T-helper 1 cell (primary cell): ENCODE results near the gene CEMIP2.
"Not testable (repeated sequence)": the region's sequence is repeated elsewhere in the genome, so short reads cannot be mapped to it uniquely, and the experiment has no call there.

Experiments used
- DNase-seq, 5 donors: peaks; one replicate each; pipeline ENCODE4 v3.0.0-alpha.2; 2012 to 2020

The CEMIP2 gene

DNA sequence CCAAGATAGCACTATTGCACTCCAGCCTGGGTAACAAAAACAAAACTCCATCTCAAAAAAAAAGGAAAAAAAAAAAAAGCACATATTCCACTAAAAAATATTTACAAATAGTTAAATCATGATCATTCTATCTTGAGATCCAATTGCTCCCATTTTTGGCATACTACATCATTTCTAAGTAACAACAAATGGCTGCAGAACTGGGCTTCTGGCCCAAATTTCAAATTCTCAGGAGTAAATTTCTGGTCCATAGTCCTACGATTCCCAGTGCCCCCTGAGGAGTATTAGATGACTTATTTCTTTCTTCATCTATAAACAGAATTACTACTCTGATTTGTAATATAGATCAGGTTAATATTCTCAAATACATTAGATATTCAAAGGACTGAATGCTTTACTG is 62.1 kb downstream of the CEMIP2 start:
- DNase-seq = no peak

DNA sequence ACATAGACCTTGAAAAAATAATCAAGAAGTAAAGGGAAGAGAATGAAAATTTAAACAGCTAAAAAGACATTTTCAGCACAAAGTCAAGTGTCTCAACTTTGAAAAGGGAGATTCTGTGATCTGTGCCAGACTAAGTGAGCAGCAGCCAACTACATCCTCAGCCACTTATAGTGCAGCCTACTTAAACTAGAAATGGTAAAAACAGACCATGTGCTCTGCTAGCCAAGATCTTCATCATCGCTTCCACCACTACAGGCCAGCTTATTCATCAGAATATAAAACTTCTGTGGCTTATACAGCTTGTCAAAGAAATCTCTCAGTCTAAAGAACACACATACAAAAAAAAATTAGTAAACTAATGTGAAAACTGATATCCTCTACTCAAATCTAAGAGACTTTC is 63.5 kb downstream of the CEMIP2 start:
- no peak for DNase-seq

DNA sequence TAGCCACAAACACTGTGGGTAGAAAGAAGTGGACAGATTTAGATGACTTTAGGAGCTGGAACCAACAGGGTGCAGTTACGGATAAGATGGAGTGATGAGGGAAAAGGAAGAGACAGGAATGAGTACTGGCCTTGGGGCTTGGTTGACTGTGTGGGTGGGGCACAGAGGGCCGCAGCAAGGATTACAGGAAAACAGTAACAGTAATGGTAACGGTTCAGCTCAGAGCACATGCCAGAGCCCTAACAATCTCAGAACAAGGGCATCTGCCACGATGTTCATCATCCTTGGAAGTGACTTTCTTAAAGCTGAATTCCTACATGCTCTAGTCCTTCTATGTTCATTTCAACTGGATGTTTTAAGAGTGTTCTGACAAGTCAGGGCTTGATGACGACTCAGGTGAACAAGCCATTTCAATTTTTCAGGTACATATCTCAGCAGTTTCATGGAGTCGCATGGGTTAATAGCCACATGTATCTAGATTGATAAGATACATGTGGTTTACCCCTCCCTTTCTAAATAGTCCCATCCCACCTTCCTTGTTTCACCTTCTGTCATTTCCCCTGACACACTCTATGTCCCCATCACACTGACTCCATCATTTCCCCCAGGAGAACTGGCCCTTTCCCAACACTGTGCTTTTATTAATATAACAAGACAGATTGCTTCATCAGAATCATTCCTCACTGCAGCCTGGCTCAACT is 65.0 kb downstream of the CEMIP2 start:
- DNase-seq = no peak

DNA sequence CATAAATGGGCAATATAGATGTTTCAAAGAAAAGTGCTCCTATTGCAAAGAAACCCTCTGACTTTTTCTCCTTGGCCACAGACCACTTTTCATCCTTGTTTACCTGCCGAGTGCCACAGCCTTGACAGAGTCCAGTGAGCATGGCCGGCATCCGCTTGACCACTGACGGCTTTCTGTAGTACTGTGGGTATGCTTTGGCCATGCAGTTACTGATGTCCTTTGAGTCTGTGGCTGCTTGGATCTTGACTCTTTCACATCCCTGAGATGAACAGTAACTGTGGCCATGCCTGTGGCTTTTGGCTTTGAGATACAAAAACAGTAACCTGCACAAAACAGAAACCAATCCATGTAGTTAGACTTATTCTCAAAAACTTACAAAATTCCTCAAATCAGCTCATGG is 70.4 kb downstream of the CEMIP2 start:
- no peak for DNase-seq

DNA sequence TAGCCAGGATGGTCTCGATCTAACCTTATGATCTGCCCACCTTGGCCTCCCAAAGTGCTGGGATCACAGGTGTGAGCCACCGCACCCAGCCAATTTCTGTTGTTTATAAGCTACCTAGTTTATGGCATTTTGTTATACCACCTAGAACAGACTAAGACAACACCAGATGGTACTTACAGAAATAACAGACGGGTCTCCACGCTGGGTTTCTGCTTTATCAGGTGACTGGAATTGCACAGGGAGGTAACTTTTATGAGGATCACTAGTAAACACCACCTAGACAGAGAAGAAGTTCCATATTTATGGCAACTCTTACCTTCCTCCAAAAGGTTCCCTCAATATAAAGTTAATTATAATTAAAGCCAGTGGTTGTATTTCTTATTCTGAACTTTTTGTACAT is 74.0 kb downstream of the CEMIP2 start:
- no peak for DNase-seq

DNA sequence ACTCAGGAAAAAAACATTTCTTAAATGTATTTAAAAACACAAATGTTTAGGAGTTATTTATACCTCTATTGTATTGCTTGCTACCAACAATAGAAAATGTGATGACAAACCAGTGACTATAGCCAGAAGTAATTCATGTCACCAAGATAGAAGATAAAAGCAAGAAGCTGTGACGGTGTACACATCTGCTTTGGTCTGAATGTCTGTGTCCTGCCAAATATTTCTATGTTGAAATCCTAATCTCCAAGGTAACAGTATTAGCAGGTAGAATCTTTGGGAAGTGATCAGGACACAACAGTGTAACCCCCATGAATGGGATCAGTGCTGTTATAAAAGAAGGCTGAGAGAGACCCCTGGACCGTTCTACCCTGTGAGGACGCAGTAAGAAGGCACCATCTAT is 74.7 kb downstream of the CEMIP2 start:
- no peak for DNase-seq

DNA sequence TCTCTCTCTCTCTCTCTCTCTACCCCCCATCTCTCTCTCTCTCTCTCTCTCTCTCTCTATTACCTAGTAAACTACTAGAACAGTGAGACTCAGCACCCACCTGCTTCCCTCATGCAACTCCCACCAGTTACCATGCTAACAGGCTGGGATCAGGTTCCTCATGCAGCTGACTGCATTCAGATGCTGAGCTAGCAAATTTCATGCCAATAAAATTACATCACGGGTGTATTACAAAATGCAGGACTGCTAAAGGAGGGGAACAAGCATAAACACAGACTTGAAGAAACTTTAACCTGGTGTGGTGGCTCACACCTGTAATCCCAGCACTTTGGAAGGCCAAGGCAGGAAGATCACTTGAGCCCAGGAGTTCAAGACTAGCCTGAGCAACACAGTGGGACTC is 76.0 kb downstream of the CEMIP2 start:
- DNase-seq = no peak

DNA sequence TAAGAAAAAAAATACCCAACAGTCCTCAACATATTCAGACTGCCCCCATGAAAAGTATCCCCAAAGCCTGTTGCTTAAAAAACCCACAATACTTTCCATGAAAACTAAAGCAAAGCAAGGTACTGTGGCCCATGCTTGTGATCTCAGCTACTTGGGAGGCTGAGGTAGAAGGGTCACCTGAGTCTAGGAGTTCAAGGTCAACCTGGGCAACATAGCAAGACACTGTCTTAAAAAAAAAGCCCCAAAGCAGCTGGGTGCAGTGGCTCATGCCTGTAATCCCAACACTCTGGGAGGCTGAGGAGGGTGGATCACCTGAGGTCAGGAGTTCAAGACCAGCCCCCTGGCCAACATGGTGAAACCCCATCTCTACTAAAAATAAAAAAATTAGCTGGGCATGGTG is 76.7 kb downstream of the CEMIP2 start:
- not testable (repeated sequence) for DNase-seq

DNA sequence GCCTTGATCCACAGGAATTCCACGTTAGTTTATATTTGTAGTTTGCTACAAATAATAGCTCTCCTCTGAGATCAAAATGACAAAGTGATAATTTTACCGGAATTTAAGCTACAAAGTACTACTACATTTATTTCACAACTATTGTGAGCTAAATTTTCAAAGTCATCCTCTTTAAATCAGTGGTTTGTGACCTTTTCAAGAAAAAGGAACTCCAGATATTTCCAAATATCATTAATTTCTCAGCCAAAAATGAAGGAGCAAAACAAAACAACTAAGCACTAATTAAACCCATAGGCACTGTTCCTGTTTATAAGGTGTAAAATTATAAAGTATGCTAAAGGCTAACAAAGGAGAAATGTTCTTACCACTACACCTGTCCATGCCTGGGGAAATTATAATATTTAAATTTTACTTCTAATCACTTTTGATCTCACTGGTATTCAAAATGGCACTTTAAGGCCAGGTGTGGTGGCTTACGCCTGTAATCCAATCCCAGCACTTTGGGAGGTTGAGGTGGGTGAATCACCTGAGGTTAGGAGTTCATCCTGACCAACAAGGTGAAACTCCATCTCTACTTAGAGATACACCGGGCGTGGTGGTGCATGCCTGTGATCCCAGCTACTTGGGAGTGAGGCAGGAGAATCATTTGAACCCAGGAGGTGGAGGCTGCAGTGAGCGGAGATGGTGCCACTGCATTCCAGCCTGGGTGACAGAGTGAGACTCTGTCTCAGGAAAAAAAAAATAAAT is 77.5 kb downstream of the CEMIP2 start:
- DNase-seq = no peak

DNA sequence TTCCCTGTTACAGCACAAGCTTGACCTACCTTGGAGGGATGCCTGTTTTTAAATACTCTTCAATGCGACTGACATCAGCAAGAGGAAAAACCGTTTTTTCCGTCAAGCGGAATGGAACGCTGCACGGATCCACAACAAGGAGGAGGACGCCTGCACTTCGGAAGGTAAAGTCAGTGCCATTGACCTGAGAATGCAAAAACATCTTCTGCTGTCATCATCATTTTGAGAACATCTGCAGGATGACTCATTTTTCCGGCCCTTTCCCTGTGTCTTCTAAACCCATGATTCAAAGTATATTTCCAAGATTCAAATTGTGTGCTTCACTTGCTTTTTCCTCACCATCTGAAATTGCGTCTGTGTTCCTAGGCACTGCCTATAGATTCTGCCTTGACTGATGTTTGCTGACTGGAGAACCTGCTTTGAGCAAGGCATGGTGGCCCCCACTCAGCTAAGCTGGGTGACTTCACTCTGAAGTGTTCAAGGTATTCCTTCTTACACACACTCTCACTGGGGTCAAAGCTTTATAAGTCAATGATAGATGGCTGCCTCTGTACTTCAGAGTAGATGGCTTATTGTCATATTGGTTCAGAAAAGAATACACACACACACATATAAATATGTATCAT is 78.1 kb downstream of the CEMIP2 start:
- no peak for DNase-seq

DNA sequence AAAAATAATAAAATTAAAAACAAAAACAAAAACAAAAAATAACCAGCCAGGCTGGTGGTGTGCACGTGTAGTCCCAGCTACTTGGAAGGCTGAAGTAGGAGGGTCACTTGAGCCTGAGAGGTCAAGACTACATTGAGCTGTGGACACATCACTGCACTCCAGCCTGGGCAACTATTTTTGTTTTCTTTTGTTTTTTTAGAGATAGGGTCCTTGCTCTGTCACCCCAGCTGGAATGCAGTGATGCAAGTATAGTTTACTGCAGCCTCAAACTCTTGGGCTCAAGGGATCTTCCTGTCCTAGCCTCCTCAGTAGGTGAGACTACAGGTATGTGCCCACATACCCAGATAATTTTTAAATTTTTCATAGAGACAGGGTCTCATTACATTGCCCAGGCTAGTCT is 80.6 kb downstream of the CEMIP2 start:
- no peak for DNase-seq

DNA sequence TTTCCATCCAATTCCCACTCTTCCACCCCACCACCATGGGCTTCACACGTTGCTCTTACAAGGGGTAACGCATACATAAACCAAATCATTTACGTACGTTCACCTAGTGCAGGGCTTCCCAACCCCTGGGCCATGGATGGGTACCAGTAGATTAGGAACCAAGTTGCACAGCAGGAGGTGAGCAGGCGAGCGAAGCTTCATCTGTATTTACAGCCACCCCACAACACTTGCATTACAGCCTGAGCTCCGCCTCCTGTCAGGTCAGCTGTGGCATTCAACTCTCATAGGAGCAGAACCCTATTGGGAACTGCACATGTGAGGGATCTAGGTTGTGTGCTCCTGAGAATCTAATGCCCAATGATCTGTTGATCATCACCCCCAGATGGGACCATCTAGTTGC is 82.3 kb downstream of the CEMIP2 start:
- DNase-seq = peak in 1 of 5 donors; percentile 20

DNA sequence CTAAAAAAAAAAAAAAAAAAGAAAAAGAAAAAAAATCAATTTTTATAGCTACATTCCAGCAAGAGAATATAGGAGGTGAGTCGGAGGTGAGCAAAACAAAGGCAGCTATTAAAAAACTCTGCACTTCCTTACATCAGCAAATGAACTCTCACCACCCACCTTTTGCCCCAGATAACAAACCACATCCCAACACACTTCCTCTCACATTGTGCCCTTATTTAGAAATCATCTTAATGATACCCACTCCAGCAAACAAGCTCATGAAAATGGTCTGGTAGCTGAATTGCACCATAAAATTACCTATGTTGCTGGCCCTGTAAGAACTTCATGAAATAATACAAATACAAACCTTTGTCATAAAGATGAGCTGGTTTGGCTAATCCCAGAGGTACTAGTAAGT is 82.9 kb downstream of the CEMIP2 start:
- peak in 4 of 5 donors; percentile 10 to 87 (median 24) for DNase-seq

DNA sequence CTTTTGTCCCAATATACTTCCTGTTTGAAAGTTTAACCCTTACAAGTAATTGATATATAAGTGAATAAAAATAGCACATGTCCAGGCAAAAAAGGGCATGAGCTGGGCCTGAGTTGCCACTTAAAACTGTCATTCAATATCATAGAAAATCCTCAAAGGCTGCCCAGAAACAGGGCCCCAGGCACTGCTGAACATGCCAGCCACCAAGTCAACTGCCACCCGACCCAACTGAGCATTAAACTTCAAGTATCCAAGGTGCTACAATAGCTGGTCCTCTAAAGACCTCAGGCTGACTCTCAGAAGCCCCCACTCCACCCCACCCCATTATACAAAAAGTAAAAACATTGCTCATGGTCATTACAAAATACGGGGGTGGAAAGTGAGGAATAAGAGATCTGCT is 83.7 kb downstream of the CEMIP2 start:
- no peak for DNase-seq

DNA sequence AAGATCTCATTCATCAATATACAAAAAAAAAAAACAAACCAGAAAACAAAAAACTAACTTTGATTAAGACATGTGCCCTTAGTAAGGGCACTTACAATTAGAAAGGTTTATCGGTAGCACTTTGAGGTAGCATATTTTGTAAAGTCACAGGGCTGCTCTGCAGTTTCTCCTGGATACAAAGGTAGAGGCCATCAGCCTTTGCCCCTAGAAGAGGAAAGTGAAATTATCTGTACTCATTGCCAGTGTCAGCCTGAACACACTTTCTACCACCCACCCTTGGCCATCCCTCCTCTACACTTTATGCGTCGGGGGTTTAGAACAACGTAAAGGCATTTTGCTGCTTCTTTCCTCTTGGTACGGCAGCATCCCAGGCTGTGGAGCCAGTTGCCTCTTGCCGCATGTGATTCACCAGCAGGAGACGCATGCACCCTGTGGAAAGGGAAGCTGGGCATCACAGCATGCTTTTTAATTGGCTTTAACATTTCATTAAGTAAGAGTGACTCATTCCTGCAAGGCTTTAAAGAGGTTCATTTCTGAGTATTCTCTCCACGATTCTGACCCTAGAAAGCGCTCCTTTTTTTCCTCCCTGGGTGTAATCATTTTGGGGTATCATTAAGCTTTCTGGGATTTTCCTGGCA is 84.6 kb downstream of the CEMIP2 start:
- peak in 1 of 5 donors; percentile 30 for DNase-seq

DNA sequence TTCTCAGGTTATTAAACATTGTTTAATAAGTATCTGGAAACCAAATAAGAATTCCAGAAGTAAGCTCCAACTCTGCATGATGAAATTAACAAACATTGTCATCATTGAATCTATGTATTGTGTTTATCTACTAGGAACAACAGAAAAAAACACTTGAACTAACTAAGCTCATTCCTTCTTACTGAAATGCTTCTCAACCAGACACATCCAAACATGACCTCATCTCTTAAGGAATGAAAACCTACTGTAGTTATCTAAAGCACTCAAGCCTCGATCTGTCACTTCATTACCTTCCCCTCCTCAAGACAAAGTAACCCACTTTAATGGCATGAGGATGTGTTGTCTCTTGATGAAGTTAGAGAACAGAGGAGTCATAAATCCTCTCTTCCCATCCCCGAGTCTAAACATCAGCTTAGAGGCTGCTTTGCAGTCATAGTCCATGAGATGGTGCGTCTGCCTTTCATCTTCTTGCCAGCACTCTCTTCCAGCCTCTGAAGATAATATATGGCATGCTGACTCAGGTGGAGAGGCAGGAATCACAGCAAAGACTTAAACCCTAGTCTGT is 86.5 kb downstream of the CEMIP2 start:
- DNase-seq = no peak

DNA sequence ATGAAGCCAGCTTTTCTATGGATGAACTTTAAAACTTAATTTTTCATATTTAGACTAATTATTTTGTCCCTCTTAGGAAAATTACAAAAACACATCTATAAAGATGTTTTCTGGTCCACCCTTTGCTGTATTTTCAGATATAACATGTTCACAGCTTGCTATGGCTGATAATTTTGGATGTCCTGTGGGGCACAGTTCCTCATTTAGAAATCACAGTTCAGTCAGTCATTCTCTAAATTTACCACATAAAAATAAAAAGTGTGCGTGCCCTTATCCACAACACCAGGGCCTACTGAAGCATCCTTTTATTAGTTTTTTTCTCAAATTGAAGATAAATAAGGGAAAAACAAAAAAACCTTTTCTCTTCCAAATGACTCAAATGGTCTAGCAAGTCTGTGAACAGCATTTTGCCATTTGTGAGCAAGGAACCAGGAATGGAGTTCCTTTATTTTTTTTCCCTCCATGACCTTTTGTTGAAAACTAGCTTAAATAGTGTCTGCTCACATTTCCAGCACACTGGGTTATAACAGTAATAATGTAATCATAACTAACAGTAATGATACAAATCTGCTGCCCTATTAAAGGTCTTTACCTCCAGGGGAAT is 87.1 kb downstream of the CEMIP2 start:
- DNase-seq = no peak

DNA sequence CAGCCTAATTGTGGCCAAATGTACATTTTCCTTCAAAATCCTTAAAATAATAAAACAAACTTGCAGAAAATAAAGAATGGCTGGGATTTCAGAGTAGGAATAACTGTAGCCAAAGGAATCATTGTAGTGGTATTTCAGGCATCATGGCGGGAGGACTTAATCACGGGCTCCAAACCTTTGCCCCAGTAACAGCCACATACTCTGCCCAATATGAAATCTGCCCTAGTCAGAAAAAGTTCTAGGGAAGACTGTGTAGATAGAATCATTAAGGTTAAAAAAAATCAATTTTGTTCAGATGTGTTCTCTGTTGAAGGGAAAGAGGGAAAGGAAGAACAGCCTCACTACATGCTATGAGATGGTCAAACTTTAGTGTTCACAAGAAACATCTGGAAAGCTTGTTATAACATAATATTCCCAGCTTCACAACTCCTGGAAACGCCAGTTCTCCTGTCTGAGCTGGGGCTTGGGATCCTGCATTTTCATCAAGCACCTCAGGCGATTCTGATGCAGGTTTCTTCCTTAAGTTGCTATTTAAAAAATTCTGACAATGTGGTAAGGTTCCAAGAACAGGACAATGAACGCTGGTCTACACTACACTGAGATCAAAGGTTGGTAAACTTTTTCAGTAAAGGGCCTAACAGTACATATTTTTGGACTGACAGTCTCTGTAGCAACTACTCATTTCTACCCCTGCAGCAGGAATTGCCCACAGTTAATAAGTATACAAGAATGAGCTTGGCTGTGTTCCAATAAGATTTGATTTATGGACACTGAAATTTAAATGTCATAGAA is 87.9 kb downstream of the CEMIP2 start:
- DNase-seq = no peak

DNA sequence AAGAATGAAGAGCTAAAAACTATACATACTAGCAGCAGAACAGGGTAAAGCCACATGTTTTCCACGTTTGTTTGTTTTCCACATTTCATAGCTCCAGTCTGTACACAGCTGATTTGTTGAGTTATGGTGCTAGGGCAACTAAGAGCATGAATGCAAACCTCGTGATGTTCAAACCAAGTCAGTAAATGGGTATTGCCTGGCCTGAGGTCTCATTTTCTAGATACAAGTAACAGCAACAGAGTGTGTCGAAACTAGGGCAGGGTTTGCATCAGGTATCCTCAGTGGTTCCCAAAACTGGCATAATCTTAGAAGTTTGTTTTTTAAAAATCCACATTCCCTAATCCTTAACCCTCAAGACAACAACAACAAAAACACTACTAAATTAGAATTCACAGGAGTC is 89.3 kb downstream of the CEMIP2 start:
- DNase-seq = no peak

DNA sequence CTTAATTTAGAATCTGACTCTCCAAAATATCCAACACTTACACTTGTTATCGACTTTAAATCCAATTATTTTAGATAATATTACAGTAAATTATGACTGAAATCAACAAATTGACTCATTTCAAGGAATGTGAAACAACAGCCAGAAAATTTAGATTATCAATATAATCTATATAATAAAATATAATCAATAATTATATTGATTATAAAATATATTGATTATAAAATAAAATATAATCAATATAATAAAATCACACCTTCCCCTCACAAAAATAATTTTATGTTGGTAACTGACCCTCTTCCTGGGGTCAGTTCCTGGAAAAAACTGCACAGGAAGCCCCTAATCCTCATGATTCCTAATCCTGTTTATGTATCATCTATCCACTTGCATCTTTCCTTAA is 91.1 kb downstream of the CEMIP2 start:
- no peak for DNase-seq

DNA sequence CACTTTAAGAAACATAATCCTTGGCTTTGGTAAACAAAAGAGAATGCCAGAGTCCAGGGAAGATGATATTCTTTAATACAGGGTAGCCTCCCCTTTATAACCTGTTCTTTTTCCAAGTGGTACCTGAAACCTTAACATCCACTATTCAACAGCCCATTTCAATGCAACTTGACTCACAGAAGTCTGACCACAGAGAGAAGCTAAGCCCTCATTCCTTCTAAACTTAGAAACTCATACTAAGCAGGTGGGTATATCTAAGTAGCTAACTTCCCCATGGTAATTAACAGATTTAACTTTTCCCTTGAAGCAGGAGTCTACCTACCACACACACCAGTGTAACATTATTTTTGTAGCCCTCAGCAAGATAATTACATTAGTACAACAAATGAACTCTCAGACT is 91.9 kb downstream of the CEMIP2 start:
- DNase-seq = no peak

DNA sequence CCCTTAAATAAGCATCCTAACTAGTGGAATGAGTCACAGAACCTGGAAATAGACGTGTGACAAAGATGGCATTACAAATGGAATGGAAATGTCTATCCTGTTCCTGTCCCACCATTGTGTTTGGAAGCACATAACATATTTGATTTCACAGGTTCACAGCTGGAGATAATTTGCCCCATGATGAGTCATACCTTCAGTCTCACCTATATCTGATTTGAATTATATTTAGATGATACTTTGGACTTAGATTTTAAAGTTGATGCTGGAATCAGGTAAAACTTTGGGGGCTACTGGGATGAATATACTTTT is 92.5 kb downstream of the CEMIP2 start:
- no peak for DNase-seq
